ENCODE measurements around the gene PPP3CA. TPM values are rescaled to one million over a fixed set of nuclear protein-coding genes. Genes with fewer than 3 reads are reported as not detected.

Gene PPP3CA
- total and polyA plus RNA-seq, 2 of the 8 experiments (the other 6 are each of a cell fraction or from before 2014, with no cell fraction given): 7.9 to 35.0 TPM

DNA sequence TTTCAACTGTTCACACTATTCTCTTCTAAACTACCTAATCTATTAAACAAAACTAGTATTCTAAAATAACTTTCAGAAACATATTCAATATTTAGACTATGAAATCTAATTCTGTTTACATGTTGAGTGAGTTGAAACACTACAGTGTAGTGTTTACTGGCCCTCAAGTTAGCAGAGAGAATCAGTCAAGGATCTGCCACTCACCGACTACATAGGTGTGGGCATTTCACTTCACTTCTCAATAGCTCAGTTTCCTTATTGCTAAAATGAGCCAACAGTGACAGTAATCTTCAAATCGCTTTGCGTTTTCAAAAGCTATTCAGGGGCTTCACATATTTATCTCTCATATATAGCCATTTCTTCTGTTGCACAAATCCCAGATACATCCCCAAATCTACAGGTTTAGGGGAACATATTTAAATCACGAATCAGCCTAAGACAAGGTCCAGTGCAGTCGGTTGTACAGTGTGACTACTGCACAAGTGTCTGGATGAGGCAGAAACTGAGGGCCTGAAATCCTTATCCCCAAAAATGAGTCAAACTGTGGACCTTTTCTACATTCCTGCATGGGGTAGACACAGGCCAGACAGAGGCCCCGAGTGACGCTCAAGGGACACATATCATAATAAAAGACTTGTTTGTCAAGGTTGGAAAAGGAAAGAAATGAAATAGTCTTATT is 129.8 kb downstream of the PPP3CA start (continued):
- TF ChIP-seq ATF2 (IDR thresholded peaks at IDR 0.05; ENCODE audit: low read length) (no peak), NANOG (IDR thresholded peaks at IDR 0.05; ENCODE audit: insufficient read depth, low read depth, low read length, poor library complexity, severe bottlenecking) (no peak), PHF8 (conservative IDR thresholded peaks at IDR 0.05; ENCODE audit: low read depth, low read length) (no peak), CTBP2 (IDR thresholded peaks at IDR 0.05; ENCODE audit: borderline replicate concordance, insufficient read depth, insufficient read length, low read length) (no peak), HDAC2 (IDR thresholded peaks at IDR 0.05; ENCODE audit: borderline replicate concordance in 1 of 2, low read depth in 2 of 2, low read length in 2 of 2) (no peak), TBP (IDR thresholded peaks at IDR 0.05; ENCODE audit: low read depth, low read length) (no peak), SRF (IDR thresholded peaks at IDR 0.05; ENCODE audit: low read depth, low read length) (no peak), TAF1 (IDR thresholded peaks at IDR 0.05; ENCODE audit: low read depth, low read length) (no peak)
- TF ChIP-seq, protein P1, sequence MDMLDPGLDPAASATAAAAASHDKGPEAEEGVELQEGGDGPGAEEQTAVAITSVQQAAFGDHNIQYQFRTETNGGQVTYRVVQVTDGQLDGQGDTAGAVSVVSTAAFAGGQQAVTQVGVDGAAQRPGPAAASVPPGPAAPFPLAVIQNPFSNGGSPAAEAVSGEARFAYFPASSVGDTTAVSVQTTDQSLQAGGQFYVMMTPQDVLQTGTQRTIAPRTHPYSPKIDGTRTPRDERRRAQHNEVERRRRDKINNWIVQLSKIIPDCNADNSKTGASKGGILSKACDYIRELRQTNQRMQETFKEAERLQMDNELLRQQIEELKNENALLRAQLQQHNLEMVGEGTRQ (IDR thresholded peaks at IDR 0.05; ENCODE audit: low read length): no peak

Data from H1 (cell line).